ENCODE measurements around the gene RGR.

The RGR gene

DNA sequence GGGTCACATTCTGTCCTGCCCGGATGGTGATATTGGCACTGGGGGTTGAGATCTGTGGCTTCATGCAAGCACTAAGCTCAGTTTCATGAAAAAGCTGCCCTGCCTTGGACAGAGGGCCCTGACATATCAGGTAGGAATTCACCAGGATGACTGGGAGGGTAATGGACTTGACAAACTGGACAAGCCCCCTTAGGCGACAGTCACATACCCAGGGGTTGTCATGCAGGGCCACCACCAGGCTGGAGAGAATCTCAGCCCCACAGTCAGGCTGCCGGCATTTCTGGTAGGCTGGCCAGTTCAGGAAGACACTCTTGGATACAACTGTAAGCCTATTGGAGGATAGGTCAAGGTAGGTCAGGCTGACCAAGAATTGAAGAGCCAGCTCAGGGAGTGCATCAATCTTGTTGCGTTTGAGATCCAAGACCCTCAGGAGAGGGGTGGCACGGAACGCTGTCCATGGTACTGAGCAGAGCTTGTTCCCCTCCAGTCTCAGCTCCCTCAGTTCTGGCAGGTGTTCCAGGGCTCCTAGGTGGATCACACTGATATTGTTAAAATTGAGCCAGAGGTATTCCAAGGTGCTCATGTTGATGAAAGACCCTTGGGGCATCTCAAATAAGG is 20.3 kb upstream of the RGR start:
- Histone ChIP-seq H3K4me1 (ENCODE audit: control insufficient read depth, insufficient read depth, low read length) (no peaks in the 10 kb centered on the region), H3K4me2 (ENCODE audit: low read length) (no peak overlapping the region), H3K9me3 (replicated peaks; ENCODE audit: low read length) (no peaks in the 10 kb centered on the region), H3K36me3 (ENCODE audit: insufficient read depth, low read length) (no peaks in the 10 kb centered on the region), H3K9ac (ENCODE audit: low read depth, low read length) (no peak overlapping the region), H3K4me3 (ENCODE audit: low read length) (no peak overlapping the region), H3K27me3 (ENCODE audit: control insufficient read depth, insufficient read depth, low read length) (no peaks in the 10 kb centered on the region)

DNA sequence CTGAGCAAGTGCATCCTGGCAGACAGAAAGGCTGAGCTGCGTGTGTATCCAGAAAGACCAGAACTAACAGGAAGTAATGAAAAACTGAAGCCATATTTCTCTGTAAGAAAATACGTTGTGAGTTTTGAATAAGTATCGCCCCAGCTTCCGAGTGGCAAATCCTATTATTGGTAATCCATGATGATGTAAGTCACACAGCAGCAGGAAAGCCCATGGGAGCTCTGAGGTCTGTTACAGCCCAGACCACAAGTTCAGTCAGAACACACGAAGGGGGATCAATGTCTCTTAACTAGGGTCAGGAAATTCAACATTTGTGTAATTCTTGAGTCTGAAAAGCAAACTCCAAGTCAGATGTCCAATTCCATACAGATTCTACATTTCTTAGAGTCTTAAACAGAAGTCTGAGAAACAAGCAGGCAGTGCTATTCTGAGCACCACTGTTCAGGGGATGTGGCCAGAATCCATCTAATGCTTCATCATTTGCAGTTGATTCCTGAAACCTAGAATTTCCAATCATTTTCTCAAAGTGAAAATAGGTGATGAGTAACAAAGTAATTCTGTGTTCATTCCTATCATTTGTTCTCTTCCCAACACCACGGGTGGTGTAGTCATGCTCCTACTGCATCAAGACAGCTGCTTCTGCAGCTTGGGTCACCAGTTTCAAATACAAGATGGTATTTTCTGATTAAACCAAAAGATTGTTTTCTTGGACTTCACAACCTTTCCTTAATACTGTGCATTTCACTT is 19.3 kb upstream of the RGR start, which contains the start of gene LRIT2:
LRIT2 (minus strand) TSS at position 118 of the 747 bp plus-strand sequence; CDS start at position 94, 24 bp downstream.
- no peaks in the 10 kb centered on the region for H3K36me3 ChIP-seq (ENCODE audit: insufficient read depth, low read length)
- no peaks in the 10 kb centered on the region for H3K4me1 ChIP-seq (ENCODE audit: control insufficient read depth, insufficient read depth, low read length)
- peaks cover 3% of the 10 kb centered on the region for H3K27me3 ChIP-seq (ENCODE audit: control insufficient read depth, insufficient read depth, low read length)
- no peak within 1 kb of the TSS for H3K4me3 ChIP-seq (ENCODE audit: low read length)
- no peak within 1 kb of the TSS for H3K4me2 ChIP-seq (ENCODE audit: low read length)
- H3K9me3 ChIP-seq (replicated peaks; ENCODE audit: low read length), result no peaks in the 10 kb centered on the region
- no peak within 1 kb of the TSS for H3K9ac ChIP-seq (ENCODE audit: low read depth, low read length)

DNA sequence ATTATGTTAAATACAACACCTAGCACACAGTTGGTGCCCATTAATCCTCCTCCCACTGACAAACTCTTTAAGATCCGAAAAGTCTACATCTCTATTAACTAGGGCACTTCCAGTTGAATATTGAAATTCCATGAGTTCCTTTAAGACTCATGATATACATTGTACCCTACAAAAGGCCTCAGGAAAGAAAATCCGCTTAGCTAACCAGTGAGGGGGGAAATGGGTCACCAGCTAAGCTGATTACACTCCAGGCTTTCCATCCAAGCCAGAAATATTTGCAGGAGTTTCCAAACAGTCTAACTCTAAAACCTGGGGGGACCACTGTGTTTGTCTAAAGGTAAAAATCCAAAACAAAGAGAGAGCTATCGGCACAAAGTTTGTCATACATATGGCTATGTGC is 18.2 kb upstream of the RGR start:
- H3K9ac ChIP-seq (ENCODE audit: low read depth, low read length), result no peak overlapping the region
- no peaks in the 10 kb centered on the region for H3K36me3 ChIP-seq (ENCODE audit: insufficient read depth, low read length)
- no peaks in the 10 kb centered on the region for H3K4me1 ChIP-seq (ENCODE audit: control insufficient read depth, insufficient read depth, low read length)
- no peak overlapping the region for H3K4me3 ChIP-seq (ENCODE audit: low read length)
- H3K4me2 ChIP-seq (ENCODE audit: low read length), result no peak overlapping the region
- H3K27me3 ChIP-seq (ENCODE audit: control insufficient read depth, insufficient read depth, low read length), result peaks cover 6% of the 10 kb centered on the region
- no peaks in the 10 kb centered on the region for H3K9me3 ChIP-seq (replicated peaks; ENCODE audit: low read length)

DNA sequence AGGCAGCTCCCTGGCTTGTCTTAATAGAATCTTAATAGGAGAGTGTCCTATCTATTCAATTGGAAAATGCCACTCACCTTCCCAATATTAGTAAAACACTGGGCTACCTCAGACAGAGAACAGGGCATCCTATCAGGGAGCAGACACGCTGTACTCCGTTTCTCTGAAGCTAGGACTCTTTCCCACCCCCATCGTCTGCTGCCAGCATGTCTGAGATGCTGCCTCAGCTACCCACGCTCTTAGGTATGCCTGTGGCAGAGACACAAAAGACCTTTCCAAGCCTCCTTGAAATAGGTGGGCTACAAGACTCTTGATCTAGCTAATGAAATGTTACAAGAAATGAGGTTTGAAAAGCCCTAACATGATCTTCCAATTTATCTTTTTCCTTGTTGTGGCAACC is 17.0 kb upstream of the RGR start:
- H3K36me3 ChIP-seq (ENCODE audit: insufficient read depth, low read length), result no peaks in the 10 kb centered on the region
- H3K4me3 ChIP-seq (ENCODE audit: low read length), result no peak overlapping the region
- no peaks in the 10 kb centered on the region for H3K9me3 ChIP-seq (replicated peaks; ENCODE audit: low read length)
- no peaks in the 10 kb centered on the region for H3K4me1 ChIP-seq (ENCODE audit: control insufficient read depth, insufficient read depth, low read length)
- H3K4me2 ChIP-seq (ENCODE audit: low read length), result no peak overlapping the region
- no peak overlapping the region for H3K9ac ChIP-seq (ENCODE audit: low read depth, low read length)
- H3K27me3 ChIP-seq (ENCODE audit: control insufficient read depth, insufficient read depth, low read length), result peaks cover 6% of the 10 kb centered on the region

DNA sequence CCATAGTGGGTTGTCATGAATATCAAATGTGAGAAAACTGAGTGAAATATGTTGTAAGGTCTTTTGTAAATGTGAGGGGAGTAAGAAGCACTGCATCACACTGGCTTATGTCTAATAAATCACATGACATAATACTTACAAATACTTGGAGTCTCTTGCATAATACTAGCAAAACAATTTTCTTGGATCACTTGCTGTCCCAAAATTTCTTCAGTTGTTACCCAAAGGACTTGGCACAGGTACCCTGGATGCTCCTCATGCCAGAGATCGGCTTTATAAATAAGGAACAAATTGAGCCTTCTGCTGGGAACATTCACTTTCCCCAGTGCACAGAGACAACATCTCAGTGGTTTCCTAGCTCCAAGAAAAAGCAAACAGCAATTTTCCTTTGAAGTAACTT is 14.5 kb upstream of the RGR start:
- no peaks in the 10 kb centered on the region for H3K9me3 ChIP-seq (replicated peaks; ENCODE audit: low read length)
- no peaks in the 10 kb centered on the region for H3K4me1 ChIP-seq (ENCODE audit: control insufficient read depth, insufficient read depth, low read length)
- no peak overlapping the region for H3K9ac ChIP-seq (ENCODE audit: low read depth, low read length)
- H3K27me3 ChIP-seq (ENCODE audit: control insufficient read depth, insufficient read depth, low read length), result peaks cover 6% of the 10 kb centered on the region
- H3K36me3 ChIP-seq (ENCODE audit: insufficient read depth, low read length), result no peaks in the 10 kb centered on the region
- H3K4me2 ChIP-seq (ENCODE audit: low read length), result no peak overlapping the region
- no peak overlapping the region for H3K4me3 ChIP-seq (ENCODE audit: low read length)

DNA sequence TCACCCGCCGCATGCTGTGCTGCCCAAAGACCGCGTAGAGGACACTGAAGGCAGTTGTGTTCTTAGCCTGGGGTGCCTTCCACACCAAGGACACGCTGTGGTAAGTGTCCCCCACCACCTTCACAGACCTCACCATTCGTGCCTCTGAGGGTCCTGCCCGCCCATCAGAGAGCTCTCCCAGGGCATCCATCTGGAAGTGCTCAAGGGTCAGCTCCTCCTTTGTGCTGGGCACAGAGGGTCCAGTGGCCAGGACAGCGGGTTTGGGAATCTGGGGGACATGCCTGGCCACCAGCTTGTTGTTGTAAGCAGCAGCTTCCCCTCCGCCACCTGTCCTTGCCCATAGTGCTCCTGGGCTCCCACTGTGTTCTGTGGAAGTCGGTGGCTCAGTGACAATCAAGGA is 12.5 kb upstream of the RGR start:
- H3K9ac ChIP-seq (ENCODE audit: low read depth, low read length), result no peak overlapping the region
- no peak overlapping the region for H3K4me2 ChIP-seq (ENCODE audit: low read length)
- no peaks in the 10 kb centered on the region for H3K9me3 ChIP-seq (replicated peaks; ENCODE audit: low read length)
- no peak overlapping the region for H3K4me3 ChIP-seq (ENCODE audit: low read length)
- peaks cover 6% of the 10 kb centered on the region for H3K27me3 ChIP-seq (ENCODE audit: control insufficient read depth, insufficient read depth, low read length)
- no peaks in the 10 kb centered on the region for H3K36me3 ChIP-seq (ENCODE audit: insufficient read depth, low read length)
- no peaks in the 10 kb centered on the region for H3K4me1 ChIP-seq (ENCODE audit: control insufficient read depth, insufficient read depth, low read length)

DNA sequence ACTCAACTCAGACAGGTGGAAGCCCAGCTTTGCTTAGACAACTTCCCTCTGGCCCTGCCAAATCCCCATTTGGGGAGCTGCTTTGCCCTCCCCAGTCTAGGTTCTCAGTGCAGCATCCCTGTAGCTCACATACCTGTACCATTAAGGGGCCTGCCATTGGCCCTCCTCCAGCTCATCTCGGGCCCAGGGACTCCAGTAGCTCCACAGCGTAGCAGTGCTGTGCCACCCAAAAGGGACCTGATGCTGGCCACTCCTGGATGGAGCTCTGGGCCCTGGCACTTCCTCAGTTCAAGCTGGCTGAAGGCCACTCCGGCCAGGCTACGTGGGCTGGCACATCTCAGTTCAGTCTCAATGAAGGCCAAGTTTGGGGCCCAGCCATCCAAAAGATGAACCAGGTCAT is 10.9 kb upstream of the RGR start:
- Histone ChIP-seq H3K4me2 (ENCODE audit: low read length) (no peak overlapping the region), H3K9ac (ENCODE audit: low read depth, low read length) (no peak overlapping the region)

DNA sequence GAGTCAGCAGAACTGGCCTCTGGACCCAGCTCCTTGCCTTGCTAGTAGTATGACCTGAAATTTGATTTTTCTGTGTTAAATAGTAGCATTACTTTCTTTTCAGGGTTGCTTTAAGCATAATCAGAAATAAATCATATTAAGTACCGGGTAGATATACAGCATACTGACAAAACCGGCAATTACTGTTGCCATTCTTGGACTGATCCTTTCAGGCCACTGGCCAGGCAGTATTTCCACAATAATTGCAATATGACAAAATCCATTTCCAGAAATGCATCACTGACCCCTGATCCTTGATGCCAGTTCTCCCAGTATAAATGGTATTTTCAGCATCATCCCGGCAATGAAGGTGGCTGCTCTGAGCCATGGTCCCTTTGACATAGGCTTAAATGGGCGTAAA is 10.4 kb upstream of the RGR start:
- no peak overlapping the region for H3K4me2 ChIP-seq (ENCODE audit: low read length)
- no peak overlapping the region for H3K9ac ChIP-seq (ENCODE audit: low read depth, low read length)
- no peaks in the 10 kb centered on the region for H3K9me3 ChIP-seq (replicated peaks; ENCODE audit: low read length)
- no peaks in the 10 kb centered on the region for H3K4me1 ChIP-seq (ENCODE audit: control insufficient read depth, insufficient read depth, low read length)
- H3K4me3 ChIP-seq (ENCODE audit: low read length), result no peak overlapping the region
- no peaks in the 10 kb centered on the region for H3K36me3 ChIP-seq (ENCODE audit: insufficient read depth, low read length)
- peaks cover 6% of the 10 kb centered on the region for H3K27me3 ChIP-seq (ENCODE audit: control insufficient read depth, insufficient read depth, low read length)

More for the DNA sequence above, 10.9 kb upstream of the RGR start:
- Histone ChIP-seq H3K36me3 (ENCODE audit: insufficient read depth, low read length) (no peaks in the 10 kb centered on the region), H3K9me3 (replicated peaks; ENCODE audit: low read length) (no peaks in the 10 kb centered on the region), H3K4me3 (ENCODE audit: low read length) (no peak overlapping the region), H3K4me1 (ENCODE audit: control insufficient read depth, insufficient read depth, low read length) (no peaks in the 10 kb centered on the region), H3K27me3 (ENCODE audit: control insufficient read depth, insufficient read depth, low read length) (peaks cover 6% of the 10 kb centered on the region)

DNA sequence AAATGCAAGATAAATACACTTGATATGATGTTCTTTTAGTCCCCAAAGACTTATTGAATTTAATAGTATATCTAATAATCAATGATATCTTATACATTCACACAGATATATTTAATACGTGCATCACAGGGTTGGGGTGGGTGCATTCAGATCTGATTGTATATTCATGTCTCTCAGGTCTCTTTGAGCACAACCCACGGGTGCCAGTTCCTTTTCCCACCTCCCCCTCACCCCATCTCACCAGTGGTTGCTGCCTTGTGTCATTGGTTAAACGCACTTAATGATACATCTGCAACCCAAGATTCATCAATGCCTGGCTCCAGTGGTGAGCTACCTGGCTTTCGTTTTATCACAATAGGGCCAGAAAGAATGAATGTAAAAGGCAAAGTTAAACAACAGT is 9.8 kb upstream of the RGR start:
- Histone ChIP-seq H3K4me3 (ENCODE audit: low read length) (no peak overlapping the region), H3K4me1 (ENCODE audit: control insufficient read depth, insufficient read depth, low read length) (no peaks in the 10 kb centered on the region), H3K27me3 (ENCODE audit: control insufficient read depth, insufficient read depth, low read length) (peaks cover 8% of the 10 kb centered on the region), H3K4me2 (ENCODE audit: low read length) (no peak overlapping the region), H3K9me3 (replicated peaks; ENCODE audit: low read length) (no peaks in the 10 kb centered on the region), H3K9ac (ENCODE audit: low read depth, low read length) (no peak overlapping the region), H3K36me3 (ENCODE audit: insufficient read depth, low read length) (no peaks in the 10 kb centered on the region)

DNA sequence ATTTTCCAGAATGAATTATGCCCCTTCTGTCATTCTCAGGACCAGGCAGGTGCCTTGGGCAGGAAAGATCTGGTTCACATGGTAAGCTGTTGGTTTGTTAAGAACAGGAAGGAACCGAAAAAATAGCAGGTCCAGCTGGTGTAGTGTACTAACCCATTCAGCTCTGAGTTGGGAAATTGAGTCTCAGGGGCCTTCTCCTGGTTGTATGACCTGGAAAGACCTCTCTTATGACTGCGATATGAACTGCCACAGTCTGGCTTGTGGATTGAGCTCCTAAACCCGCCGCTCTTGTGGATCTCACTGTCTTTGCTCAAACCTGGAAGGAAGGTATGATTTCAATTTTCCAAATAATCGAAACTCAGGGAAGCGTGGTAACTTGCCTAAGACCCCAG is 8.1 kb upstream of the RGR start:
- H3K4me1 ChIP-seq (ENCODE audit: control insufficient read depth, insufficient read depth, low read length), result no peaks in the 10 kb centered on the region
- H3K9me3 ChIP-seq (replicated peaks; ENCODE audit: low read length), result no peaks in the 10 kb centered on the region
- no peak overlapping the region for H3K9ac ChIP-seq (ENCODE audit: low read depth, low read length)
- H3K36me3 ChIP-seq (ENCODE audit: insufficient read depth, low read length), result no peaks in the 10 kb centered on the region
- no peak overlapping the region for H3K4me2 ChIP-seq (ENCODE audit: low read length)
- peaks cover 6% of the 10 kb centered on the region for H3K27me3 ChIP-seq (ENCODE audit: control insufficient read depth, insufficient read depth, low read length)
- H3K4me3 ChIP-seq (ENCODE audit: low read length), result no peak overlapping the region

DNA sequence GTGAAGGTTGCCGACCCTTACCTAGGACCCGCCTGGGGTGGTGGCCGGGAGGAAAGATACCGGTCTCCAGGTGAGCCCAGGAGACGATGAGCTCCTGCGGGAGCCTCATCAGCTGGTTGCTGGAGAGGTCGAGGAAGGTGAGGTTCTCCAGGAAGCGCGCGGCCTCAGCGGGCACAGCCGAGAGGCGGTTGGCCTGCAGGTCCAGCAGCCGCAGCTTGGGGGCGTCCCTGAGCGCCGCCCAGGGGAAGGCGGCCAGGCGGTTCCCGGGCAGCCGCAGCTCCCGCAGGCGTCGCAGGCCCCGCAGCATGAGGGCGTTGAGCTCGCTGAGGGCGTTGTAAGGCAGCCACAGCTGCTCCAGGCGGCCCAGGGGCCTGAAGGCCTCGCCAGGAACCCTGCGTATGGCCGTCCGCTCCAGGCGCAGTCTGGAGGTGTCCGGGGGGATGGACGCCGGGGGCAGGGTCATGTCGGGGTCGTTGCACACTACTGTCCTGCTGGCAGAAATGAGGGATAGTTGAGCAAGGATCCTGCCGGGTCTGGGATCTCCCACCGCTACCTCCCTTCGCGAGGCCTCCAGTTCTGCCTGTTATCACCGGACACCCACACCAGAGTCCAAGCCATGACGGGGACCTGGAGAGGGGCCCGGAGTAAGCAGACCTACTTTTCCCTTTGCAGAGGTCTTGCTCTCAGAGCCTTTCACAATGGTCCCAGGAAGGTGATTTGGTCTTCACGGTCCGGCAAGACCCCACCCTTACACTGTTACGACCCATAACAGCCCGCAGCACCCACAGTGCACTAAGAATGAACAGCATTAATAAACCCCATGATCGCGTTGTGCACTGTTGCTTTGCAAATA is 7.4 kb upstream of the RGR start:
- Histone ChIP-seq H3K4me1 (ENCODE audit: control insufficient read depth, insufficient read depth, low read length) (no peaks in the 10 kb centered on the region), H3K9me3 (replicated peaks; ENCODE audit: low read length) (no peaks in the 10 kb centered on the region), H3K27me3 (ENCODE audit: control insufficient read depth, insufficient read depth, low read length) (peaks cover 11% of the 10 kb centered on the region), H3K4me2 (ENCODE audit: low read length) (no peak overlapping the region), H3K36me3 (ENCODE audit: insufficient read depth, low read length) (no peaks in the 10 kb centered on the region), H3K9ac (ENCODE audit: low read depth, low read length) (no peak overlapping the region), H3K4me3 (ENCODE audit: low read length) (no peak overlapping the region)
